ENCODE data around the gene WDR44.
"Not testable (repeated sequence)": the region's sequence is repeated elsewhere in the genome, so short reads cannot be mapped to it uniquely, and the experiment has no call there.

WDR44 gene

DNA sequence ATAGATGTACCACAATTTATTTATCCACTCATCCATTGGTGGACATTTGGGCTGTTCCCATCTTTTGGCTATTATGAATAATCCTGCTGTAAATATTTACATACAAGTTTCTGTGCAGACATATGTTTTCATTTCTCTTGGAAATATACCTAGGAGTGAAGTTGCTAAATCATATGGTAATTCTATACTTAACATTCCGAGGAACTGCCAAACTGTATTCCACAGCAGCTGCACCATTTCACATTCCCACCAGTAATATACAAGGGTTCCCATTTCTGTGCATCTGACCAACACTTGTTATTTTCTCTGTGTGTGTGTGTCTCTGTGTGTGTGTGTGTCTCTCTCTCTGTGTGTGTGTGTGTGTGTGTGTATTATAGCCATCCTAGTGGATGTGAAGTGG is 134.3 kb downstream of the WDR44 start:
- in situ Hi-C loops (cut with HindIII; ENCODE audit: low sequenced_read_pairs), result no loop called here

DNA sequence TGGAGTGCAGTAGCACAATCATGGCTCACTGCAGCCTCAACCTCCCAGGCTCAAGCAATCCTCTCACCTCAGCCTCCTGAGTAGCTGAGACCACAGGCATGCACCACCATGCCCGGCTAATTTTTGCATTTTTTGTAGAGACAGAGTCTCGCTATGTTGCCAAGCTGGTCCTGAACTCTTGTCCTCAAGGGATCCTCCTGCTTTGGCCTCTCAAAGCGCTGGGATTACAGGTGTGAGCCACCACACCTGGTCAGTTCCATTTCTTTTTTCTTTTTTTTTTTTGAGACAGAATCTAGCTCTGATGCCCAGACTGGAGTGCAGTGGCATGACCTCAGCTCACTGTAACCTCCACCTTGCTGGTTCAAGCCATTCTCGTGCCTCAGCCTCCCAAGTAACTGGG is 136.5 kb downstream of the WDR44 start:
- in situ Hi-C loops (cut with HindIII; ENCODE audit: low sequenced_read_pairs), result not testable (repeated sequence)

DNA sequence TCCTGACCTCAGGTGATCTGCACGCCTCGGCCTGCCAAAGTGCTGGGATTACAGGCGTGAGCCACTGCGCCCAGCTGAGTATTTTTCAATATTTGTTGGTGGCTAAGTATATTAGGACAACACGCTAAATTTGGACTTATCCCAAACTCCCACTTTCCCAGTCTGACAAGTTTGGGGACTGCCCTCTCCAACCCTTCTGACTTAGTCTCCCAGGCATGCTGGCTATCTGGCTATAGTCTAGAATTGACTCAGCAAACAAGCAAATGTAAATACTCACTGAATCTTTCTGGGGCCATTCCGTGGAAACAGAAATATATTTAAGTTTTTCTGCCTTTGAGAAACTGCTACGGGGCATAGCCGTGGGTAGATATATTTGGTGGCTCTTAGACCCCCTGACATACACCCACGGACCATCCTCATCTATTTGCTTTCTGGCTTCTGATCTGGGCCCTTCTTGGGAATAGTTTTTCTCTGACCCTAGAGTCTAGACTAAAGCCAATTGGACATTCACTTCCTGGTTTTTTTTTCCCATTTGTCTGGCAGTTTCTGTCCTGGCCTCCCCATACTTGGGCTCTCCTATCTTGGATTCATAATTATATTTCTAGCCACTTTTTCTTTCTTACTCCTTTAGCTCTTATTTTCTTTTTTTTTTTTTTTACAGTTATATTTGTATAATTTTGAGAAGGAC is 138.5 kb downstream of the WDR44 start:
- in situ Hi-C loops (cut with HindIII; ENCODE audit: low sequenced_read_pairs), result no loop called here

DNA sequence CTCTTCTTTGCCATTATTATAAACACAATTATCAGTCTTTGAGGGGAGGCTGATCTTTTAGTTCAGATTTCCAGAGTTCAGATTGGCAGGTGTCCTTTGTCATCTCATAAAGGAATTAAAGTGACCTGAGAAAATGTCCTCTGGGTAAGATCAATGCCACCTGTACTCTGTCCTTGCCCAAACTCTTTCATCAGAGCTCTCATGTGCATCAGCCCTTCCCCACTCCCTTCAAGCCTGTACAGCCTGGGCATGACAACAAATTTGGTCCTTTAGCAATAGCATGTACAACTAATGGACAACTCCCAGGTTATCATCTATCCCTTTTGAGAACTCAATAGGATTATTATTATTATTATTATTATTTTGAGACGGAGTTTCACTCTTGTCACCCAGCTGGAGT is 140.8 kb downstream of the WDR44 start:
- in situ Hi-C loops (cut with HindIII; ENCODE audit: low sequenced_read_pairs), result not testable (repeated sequence)

DNA sequence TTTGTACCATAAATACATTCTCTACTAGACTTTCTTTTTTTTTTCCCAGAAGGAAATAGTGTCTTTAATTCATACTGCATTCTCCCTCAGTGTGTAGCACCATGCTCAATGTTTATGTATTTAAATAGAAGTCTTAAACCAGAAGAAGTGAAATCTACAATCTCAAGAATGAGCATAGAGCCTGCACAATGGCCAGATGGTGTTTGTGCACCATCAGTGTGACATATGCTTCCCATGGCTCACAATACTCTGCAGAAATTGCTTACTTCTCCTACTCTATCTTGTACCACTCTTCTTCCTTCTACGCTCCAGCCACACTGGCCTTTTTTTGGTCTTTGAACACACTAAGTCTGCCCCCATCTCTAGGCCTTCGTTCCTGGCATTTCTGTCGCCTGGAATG is 147.1 kb downstream of the WDR44 start:
- in situ Hi-C loops (cut with HindIII; ENCODE audit: low sequenced_read_pairs), result no loop called here

DNA sequence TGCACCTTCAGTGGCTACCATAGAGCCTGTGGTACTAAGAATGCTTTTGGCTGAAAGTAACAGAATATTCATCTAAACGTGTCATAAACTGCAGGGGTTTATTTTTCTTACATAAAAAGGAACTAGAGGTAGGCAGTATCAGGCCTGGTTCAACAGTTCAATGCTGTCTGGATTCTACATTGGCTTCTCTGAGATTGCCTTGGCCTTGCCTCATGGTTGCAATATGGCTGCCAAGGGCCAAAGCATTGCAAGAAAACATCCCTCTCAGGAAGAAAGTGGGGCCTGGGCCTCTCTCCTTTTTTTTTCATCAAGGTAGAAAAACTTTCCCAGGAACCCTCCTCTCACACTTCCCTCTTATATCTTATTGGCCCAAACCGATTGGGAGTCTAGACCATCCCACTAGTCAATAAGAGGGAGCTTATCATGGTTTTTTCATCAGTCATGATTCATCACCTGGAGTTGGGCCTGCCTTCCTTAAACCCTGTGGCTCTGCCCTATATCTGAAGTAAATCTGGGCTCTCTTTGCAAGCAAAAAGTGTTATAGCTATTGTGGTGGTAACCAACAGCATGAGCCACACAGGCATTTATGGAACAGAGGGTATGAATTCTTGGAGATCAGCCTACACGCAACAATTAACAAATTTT is 147.9 kb downstream of the WDR44 start:
- in situ Hi-C loops (cut with HindIII; ENCODE audit: low sequenced_read_pairs), result no loop called here

DNA sequence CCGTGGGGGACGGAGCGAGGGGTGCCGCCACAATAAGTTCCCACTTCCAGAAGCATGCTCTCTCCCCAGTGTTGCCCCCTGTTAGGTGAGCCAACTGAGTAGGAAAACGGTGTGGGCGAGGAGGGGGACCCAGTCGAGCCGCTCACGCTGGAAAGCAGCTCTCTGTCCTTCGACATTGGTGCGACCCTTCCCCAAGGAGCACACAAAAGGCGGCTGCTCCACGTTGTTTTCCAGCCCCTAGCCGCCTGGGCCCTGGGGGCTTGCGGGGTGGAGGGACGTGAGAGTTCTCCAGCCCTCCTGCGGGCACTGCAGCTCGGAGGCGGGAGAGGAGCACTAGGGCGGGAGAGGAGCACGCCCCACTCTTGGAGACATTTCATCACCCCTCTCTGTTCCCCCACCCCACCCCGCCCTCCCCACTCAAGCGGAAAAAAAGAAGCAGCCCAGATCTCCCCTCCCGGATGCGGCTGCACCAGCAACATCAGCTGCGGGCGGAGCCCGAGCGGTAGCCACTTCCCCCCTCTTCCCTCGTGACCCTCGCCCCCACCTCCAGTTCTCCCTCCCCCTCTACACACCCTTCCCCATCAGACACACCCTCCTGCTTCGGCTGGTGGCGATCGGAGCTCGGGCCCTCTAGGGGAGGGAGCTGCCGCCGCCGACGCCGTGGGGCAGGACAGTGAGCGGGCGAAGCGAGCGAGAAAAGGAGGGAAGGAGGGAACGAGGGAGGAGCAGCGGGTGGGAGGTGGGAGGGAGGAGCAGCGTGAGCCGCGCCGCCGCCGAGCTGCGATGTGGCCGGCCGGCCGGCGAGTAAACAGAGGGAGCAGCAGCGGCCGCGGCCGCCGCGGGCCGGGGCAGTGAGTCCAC is 149.4 kb downstream of the WDR44 start, which contains the start of gene DOCK11:
Gene DOCK11, plus strand, starts transcription at position 755 of the 861 bp plus-strand sequence. CDS start 157 bp downstream, outside the sequence.
- in situ Hi-C loops (cut with HindIII; ENCODE audit: low sequenced_read_pairs), result no loop called here

DNA sequence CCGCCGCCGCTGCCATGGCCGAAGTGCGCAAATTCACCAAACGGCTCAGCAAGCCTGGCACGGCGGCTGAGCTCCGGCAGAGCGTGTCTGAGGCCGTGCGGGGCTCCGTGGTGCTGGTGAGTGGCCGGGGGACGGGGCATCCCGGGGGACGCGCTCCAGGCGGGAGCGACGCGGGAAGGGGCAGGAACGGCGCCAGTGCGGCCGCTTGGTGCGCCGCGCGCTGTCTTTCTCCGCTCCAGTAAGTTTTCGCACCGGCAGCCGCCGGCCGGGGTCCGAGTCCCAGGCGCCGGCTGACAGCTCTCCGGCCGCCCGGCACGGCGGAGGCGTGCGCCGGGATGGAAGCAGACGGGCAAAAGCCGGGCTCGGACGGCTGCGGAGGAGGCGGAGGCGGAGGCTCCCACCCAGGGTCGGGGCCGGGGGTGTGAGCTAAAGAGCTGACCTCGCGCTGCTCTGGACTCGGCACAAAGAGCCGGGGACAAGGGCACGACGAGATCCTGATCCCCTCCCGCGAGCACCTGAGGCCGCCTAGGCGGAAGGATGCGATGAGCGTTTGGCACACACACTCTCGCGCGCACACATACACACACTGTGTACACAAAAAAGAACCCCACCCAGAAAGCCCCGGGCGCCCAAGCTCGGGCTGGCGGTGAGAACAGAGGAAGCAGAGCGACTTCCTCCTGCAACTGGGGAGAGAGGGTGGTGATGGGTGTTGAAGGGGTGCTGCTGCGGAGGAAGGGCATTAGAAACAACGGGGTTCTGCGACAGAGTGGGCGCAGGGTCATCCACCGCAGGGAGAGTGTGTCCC is 150.3 kb downstream of the WDR44 start:
- in situ Hi-C loops (cut with HindIII; ENCODE audit: low sequenced_read_pairs), result no loop called here

DNA sequence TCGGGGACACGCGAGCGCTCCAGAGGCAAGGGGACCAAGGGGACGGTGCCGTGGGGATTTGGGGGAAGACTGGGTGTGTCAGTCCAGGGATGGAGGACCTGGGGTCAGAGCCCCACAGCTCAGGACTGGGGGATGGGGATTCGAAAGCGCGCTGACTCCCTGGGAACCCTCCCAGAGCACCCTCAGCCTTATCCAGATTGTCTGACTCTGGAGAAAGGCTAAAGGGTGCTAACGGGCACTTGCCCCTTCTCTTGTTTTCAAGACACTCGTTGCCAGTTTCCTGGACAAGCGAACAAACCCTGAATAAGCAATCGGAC is 150.8 kb downstream of the WDR44 start:
- in situ Hi-C loops (cut with HindIII; ENCODE audit: low sequenced_read_pairs), result no loop called here

DNA sequence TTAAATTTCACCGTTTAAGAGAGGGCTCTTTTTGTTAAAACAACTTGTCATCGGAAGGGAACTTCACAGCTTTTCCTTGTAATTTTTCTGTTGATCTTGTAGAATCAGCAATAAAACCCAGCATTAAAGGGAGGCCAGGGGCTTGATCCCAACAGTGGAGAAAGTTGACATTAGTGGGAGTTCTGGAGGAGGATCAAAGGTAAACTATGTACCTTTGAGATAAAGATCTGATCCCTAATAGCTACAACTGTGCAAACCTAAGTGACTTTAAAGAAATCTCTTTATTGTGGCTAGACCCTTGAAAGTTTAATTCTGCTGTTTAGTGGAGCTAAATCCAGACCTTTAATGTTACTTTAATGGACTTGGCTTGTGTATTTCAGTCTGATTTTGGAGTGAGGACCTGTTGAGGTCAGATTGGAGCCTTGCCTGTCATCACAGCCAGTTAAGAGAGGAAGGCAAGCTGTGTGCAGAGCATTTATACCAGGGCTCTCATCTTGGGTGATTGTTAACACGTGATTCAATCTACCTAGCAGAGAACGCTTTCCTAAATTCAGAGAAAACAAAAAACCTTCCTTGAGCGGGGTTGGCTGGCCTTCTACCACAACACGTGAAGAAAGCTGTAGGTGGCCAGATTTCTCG is 151.4 kb downstream of the WDR44 start:
- in situ Hi-C loops (cut with HindIII; ENCODE audit: low sequenced_read_pairs), result no loop called here

DNA sequence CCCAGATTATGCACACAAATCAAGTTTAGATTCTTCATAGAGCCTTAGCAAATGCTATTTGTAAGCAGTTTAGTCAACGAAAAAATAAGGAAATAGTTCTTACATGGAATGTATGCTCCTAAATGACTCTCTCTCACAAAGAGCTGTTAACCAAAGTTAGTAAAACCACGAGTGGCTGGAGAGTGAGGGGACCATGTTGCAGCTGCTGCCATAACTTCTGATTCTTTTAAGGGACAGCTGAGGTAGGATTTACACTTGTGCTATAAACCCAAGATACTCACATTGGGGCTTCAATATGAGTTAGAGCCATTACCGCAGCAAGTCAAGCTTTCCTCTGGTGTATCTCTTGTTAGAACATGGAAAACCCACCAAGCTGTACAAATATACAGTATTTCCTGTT is 152.4 kb downstream of the WDR44 start:
- in situ Hi-C loops (cut with HindIII; ENCODE audit: low sequenced_read_pairs), result no loop called here

DNA sequence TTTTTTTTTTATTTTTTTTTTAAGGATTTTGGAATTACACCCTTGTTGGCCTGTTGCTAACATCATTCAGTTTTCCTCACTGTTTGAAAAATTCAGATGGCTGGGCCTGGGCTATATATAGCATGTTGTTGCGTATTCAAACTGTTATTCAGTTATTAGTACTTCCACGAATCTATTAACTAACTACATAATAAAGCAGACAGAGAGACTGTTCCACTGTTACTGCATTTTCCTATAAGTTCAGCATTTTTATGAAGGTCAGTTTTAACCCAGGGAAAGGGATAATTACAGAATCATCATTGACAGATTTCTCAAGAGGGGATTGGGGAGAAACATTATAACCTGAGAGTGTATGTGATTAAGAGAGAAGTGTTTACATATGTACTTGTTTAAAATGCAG is 152.8 kb downstream of the WDR44 start:
- in situ Hi-C loops (cut with HindIII; ENCODE audit: low sequenced_read_pairs), result no loop called here

DNA sequence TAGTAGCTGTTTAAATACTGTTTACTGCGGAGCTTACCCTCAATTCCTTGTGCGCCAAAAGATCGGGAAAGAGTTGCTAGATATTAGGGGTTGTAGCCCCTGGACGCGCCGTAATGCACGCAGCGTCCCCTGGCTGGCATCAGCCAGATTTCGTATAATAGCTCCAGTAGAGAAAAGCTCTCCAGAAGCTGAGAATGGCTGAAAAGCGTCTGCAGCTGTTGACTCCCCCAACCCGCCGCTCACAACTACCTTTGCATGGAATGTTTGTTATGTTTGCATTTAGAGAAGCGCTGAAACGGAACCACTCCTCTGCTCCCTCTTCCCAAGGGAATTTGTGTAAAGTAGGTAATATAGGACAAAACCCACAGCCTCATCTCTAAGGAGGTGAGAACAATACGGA is 153.4 kb downstream of the WDR44 start:
- in situ Hi-C loops (cut with HindIII; ENCODE audit: low sequenced_read_pairs), result no loop called here
